ENCODE data around the gene UBA5.
A peak's percentile ranks its signal among the peaks of the same experiment; 100 is the strongest.

UBA5 gene

DNA sequence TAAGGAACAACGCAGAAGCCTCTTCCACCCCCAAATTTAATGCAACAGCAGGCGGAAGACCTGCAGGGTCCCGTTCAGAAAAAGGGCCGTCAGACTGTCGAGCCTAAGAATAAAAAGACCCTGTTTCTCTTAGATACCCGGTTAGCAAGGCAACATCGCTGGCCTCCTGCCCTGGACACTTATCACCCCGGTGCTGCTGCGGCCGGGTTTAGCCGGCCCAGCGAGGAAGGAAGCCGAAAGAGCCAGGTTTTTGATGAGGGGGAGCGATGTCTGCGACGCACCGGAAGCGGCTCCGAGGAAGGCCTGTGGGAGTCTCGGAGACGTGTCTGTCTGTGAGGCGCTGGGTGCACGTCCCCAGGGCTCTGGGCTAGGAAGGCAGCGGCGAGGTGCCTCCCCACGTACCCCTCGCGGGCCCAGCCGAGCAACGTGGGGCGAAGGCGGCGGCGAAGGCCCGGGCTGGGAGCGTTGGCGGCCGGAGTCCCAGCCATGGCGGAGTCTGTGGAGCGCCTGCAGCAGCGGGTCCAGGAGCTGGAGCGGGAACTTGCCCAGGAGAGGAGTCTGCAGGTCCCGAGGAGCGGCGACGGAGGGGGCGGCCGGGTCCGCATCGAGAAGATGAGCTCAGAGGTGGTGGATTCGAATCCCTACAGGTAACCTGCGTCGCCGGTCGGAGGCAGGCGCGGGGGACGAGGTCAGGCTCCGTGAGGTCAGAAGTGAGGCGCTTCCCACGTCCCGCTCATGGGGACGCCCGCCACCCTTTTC lies at the start of gene UBA5:
Gene UBA5, plus strand, starts transcription at position 278 of the 759 bp plus-strand sequence. Its CDS starts 209 bp downstream, at position 487.
- H3K36me3 ChIP-seq (ENCODE audit: control insufficient read depth in 2 of 2, insufficient read depth in 1 of 2, low read length in 2 of 2): peaks cover 0 to 2% of the 10 kb centered on the region in 2 experiments; a peak in 1 of 3 replicates
- H3K4me3 ChIP-seq (ENCODE audit: low read depth, low read length): peak within 1 kb of the TSS; percentile 98
- POLR2A ChIA-PET: interaction anchor here (0.6 kb wide), 2 partner anchors 581 to 1278 kb away, joined by 3 to 7 read pairs; partner anchors contain the start of gene NUDT16
- no peaks in the 10 kb centered on the region for H3K4me1 ChIP-seq (ENCODE audit: control insufficient read depth, insufficient read depth, low read length)
- H3K9me3 ChIP-seq (ENCODE audit: control insufficient read depth, insufficient read depth, low read depth, low read length): no peaks in the 10 kb centered on the region
- CTCF ChIA-PET: interaction anchor here (0.7 to 2.3 kb wide), 4 partner anchors 21 to 124 kb away, joined by 3 to 7 read pairs (median 3); no protein-coding TSS in a partner anchor
- peak within 1 kb of the TSS; percentile 77 for H3K27ac ChIP-seq (ENCODE audit: extremely low read depth, low read depth, low read length)
- TF ChIP-seq EGR2 (tag by site-specific recombination; IDR thresholded peaks at IDR 0.05; ENCODE audit: low read depth): peak; percentile 26; the same call in 1 of the 2 replicates
- peak; percentile 54; the same call in 1 of the 2 replicates for TF ChIP-seq ZNF341 (tag by site-specific recombination; IDR thresholded peaks at IDR 0.05; ENCODE audit: low read depth)
- peak; percentile 69 for TF ChIP-seq YY2 (tag by site-specific recombination; IDR thresholded peaks at IDR 0.05)
- TF ChIP-seq ZNF548 (tag by site-specific recombination; IDR thresholded peaks at IDR 0.05): no peak
- no peak for TF ChIP-seq TRIM28 (IDR thresholded peaks at IDR 0.05; ENCODE audit: borderline replicate concordance, low read length)
- TF ChIP-seq ZNF423 (tag by site-specific recombination; IDR thresholded peaks at IDR 0.05): 0 out of 2 replicates have a peak, but pooled peaks have one; percentile 15
- TF ChIP-seq, protein P1, sequence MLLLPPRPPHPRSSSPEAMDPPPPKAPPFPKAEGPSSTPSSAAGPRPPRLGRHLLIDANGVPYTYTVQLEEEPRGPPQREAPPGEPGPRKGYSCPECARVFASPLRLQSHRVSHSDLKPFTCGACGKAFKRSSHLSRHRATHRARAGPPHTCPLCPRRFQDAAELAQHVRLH (tag by site-specific recombination; IDR thresholded peaks at IDR 0.05): 0 out of 2 replicates have a peak, but pooled peaks have one; percentile 29
- TF ChIP-seq ZBTB17 (tag by site-specific recombination; IDR thresholded peaks at IDR 0.05): peak; percentile 61
- TF ChIP-seq ZNF426 (tag by site-specific recombination; IDR thresholded peaks at IDR 0.05): no peak
- 0 out of 2 replicates have a peak, but pooled peaks have one; percentile 22 for TF ChIP-seq ZNF692 (tag by site-specific recombination; IDR thresholded peaks at IDR 0.05)
- TF ChIP-seq ZNF302 (tag by site-specific recombination; IDR thresholded peaks at IDR 0.05; ENCODE audit: low read depth): no peak
- TF ChIP-seq ZBTB44 (tag by site-specific recombination; IDR thresholded peaks at IDR 0.05): 0 out of 2 replicates have a peak, but pooled peaks have one; percentile 28
- TF ChIP-seq ZNF747 (tag by site-specific recombination; IDR thresholded peaks at IDR 0.05): no peak
- TF ChIP-seq PATZ1 (tag by site-specific recombination; IDR thresholded peaks at IDR 0.05): peak; percentile 34; the same call in 1 of the 2 replicates
- peak; percentile 69 for TF ChIP-seq ZNF2 (tag by site-specific recombination; IDR thresholded peaks at IDR 0.05)
- 0 out of 2 replicates have a peak, but pooled peaks have one; percentile 38 for TF ChIP-seq ZXDB (tag by site-specific recombination; IDR thresholded peaks at IDR 0.05)
- peak; percentile 42; the same call in 1 of the 2 replicates for TF ChIP-seq ZNF610 (tag by site-specific recombination; IDR thresholded peaks at IDR 0.05; ENCODE audit: borderline replicate concordance)
- no peak for TF ChIP-seq ZNF404 (tag by site-specific recombination; IDR thresholded peaks at IDR 0.05)
- TF ChIP-seq KLF10 (tag by site-specific recombination; IDR thresholded peaks at IDR 0.05): peak; percentile 19; the same call in 1 of the 2 replicates
- 0 out of 2 replicates have a peak, but pooled peaks have one; percentile 36 for TF ChIP-seq ZNF561 (tag by site-specific recombination; IDR thresholded peaks at IDR 0.05; ENCODE audit: borderline replicate concordance)
- TF ChIP-seq, protein P2, sequence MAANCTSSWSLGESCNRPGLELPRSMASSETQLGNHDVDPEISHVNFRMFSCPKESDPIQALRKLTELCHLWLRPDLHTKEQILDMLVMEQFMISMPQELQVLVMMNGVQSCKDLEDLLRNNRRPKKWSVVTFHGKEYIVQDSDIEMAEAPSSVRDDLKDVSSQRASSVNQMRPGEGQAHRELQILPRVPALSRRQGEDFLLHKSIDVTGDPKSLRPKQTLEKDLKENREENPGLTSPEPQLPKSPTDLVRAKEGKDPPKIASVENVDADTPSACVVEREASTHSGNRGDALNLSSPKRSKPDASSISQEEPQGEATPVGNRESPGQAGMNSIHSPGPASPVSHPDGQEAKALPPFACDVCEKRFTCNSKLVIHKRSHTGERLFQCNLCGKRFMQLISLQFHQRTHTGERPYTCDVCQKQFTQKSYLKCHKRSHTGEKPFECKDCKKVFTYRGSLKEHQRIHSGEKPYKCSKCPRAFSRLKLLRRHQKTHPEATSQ (tag by site-specific recombination; IDR thresholded peaks at IDR 0.05): 0 out of 2 replicates have a peak, but pooled peaks have one; percentile 58
- TF ChIP-seq, protein P3, sequence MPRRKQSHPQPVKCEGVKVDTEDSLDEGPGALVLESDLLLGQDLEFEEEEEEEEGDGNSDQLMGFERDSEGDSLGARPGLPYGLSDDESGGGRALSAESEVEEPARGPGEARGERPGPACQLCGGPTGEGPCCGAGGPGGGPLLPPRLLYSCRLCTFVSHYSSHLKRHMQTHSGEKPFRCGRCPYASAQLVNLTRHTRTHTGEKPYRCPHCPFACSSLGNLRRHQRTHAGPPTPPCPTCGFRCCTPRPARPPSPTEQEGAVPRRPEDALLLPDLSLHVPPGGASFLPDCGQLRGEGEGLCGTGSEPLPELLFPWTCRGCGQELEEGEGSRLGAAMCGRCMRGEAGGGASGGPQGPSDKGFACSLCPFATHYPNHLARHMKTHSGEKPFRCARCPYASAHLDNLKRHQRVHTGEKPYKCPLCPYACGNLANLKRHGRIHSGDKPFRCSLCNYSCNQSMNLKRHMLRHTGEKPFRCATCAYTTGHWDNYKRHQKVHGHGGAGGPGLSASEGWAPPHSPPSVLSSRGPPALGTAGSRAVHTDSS (tag by site-specific recombination; IDR thresholded peaks at IDR 0.05): peak; percentile 31; the same call in 1 of the 2 replicates
- TF ChIP-seq ZNF777 (tag by site-specific recombination; IDR thresholded peaks at IDR 0.05; ENCODE audit: borderline replicate concordance): peak; percentile 83; the same call in 1 of the 2 replicates
- TF ChIP-seq GFI1B (tag by site-specific recombination; IDR thresholded peaks at IDR 0.05): no peak
- no peak for TF ChIP-seq ZNF175 (tag by site-specific recombination; IDR thresholded peaks at IDR 0.05)

Data from HEK293 (cell line).